Endodermal cell (in vitro differentiated cells): Measurements from ENCODE around the gene UPP2. TPM values are rescaled to one million over a fixed set of nuclear protein-coding genes. Genes with fewer than 3 reads are reported as not detected.

Experiments
- DNase-seq: peaks from one replicate; pipeline ENCODE4 v3.0.0-alpha.2; 2017
- H3K27ac ChIP-seq: 2 replicates; pipeline ENCODE4 v1.5.1; 2013; ENCODE audit warnings: mild to moderate bottlenecking, low read depth, low read length, moderate library complexity
- H3K27me3 ChIP-seq: 2 replicates; pipeline ENCODE4 v1.6.1; 2013; ENCODE audit warnings: mild to moderate bottlenecking, low read length, moderate library complexity; ENCODE audit not compliant: insufficient read depth, control insufficient read depth, poor library complexity, severe bottlenecking
- H3K36me3 ChIP-seq: 2 replicates; pipeline ENCODE4 v1.7.0; 2013; ENCODE audit warnings: mild to moderate bottlenecking, low read length, moderate library complexity; ENCODE audit not compliant: control insufficient read depth, insufficient read depth
- H3K4me1 ChIP-seq: one replicate; pipeline ENCODE4 v1.7.0; 2013; ENCODE audit warnings: low read length; ENCODE audit not compliant: control insufficient read depth, insufficient read depth
- H3K4me3 ChIP-seq: 2 replicates; pipeline ENCODE4 v1.5.1; 2013; ENCODE audit warnings: mild to moderate bottlenecking, low read length, moderate library complexity
- H3K9ac ChIP-seq: 2 replicates; pipeline ENCODE4 v1.6.1; 2013; ENCODE audit warnings: mild to moderate bottlenecking, low read length, moderate library complexity; ENCODE audit not compliant: poor library complexity, severe bottlenecking; ENCODE audit errors: extremely low read depth
- H3K9me3 ChIP-seq: 2 replicates; pipeline ENCODE4 v1.6.1; 2013; ENCODE audit warnings: mild to moderate bottlenecking, low read length, moderate library complexity; ENCODE audit not compliant: control insufficient read depth
- H3K27ac Mint-ChIP-seq: 2 replicates; pipeline ENCODE4 v1.8.0; 2020; ENCODE audit warnings: mixed read lengths
- H3K27me3 Mint-ChIP-seq: 2 replicates; pipeline ENCODE4 v1.8.0; 2021; ENCODE audit warnings: mild to moderate bottlenecking, mixed read lengths; ENCODE audit not compliant: insufficient read depth
- H3K36me3 Mint-ChIP-seq: 2 replicates; pipeline ENCODE4 v1.8.0; 2020; ENCODE audit warnings: low read depth, mixed read lengths
- H3K4me1 Mint-ChIP-seq: 2 replicates; pipeline ENCODE4 v1.8.0; 2020; ENCODE audit warnings: mixed read lengths
- H3K4me3 Mint-ChIP-seq: 2 replicates; pipeline ENCODE4 v1.8.0; 2020; ENCODE audit warnings: mild to moderate bottlenecking, moderate library complexity, mixed read lengths
- H3K9me3 Mint-ChIP-seq: 2 replicates; pipeline ENCODE4 v1.8.0; 2020; ENCODE audit warnings: mild to moderate bottlenecking, mixed read lengths
- WGBS, 2 experiments: methylation state at CpG; one replicate each; pipeline versions ENCODE4 v1.1.5 to v1.1.7; 2013; ENCODE audit warnings: missing lambda C conversion rate in 2 of 2, mixed read lengths in 1 of 2; ENCODE audit not compliant: insufficient coverage in 1 of 2, insufficient read length in 1 of 2; 5-methylcytosine and 5-hydroxymethylcytosine counted together
- total RNA-seq, 2 donors: library from RNA; stranded (reverse); fragmentation: NEBNext Ultra II Directional in 1 of 2; extraction: Animal tissue kit (Norgen Biotek cat#: 25700) in 1 of 2; gene quantifications; 2 replicates in 1 of 2; 3 replicates in 1 of 2; pipeline ENCODE4 v1.2.1, GENCODE V29; 2021
- TF ChIP-seq, protein P1 (sequence below): fragments of 200-600 bp; sonication (generic); conservative IDR thresholded peaks from 2 replicates; pipeline ENCODE4 v1.5.0; 2021; ENCODE audit warnings: antibody characterized with exemption, mild to moderate bottlenecking

The UPP2 gene
- total RNA-seq, 2 donors from 2014 or later, result not detected

DNA sequence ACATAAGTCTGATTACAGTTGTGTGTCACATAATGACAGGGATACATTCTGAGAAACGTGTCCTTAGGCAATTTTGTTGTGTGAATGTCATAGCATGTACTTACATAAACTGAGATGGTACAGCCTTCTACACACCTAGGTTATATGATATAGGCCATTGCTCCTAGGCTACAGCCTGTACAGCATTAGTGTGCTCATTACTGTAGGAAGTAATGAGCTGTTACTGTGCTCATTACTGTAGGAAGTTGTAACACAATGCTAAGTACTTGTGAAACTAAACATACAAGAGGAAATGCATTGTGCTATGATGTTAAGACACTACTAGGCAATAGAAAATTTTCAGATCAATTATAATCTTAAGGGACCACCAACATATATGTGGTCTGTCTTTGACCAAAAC, 72.8 kb downstream of the UPP2 start:
- H3K4me1 ChIP-seq, result no peaks in the 10 kb centered on the region
- TF ChIP-seq, protein P1, sequence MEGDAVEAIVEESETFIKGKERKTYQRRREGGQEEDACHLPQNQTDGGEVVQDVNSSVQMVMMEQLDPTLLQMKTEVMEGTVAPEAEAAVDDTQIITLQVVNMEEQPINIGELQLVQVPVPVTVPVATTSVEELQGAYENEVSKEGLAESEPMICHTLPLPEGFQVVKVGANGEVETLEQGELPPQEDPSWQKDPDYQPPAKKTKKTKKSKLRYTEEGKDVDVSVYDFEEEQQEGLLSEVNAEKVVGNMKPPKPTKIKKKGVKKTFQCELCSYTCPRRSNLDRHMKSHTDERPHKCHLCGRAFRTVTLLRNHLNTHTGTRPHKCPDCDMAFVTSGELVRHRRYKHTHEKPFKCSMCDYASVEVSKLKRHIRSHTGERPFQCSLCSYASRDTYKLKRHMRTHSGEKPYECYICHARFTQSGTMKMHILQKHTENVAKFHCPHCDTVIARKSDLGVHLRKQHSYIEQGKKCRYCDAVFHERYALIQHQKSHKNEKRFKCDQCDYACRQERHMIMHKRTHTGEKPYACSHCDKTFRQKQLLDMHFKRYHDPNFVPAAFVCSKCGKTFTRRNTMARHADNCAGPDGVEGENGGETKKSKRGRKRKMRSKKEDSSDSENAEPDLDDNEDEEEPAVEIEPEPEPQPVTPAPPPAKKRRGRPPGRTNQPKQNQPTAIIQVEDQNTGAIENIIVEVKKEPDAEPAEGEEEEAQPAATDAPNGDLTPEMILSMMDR, result no peak
- Mint-ChIP-seq H3K4me1 (no peaks in the 10 kb centered on the region), H3K9me3 (no peaks in the 10 kb centered on the region), H3K27ac (no peak overlapping the region), H3K27me3 (no peaks in the 10 kb centered on the region), H3K36me3 (no peaks in the 10 kb centered on the region), H3K4me3 (no peak overlapping the region)
- H3K27me3 ChIP-seq, result no peaks in the 10 kb centered on the region
- DNase-seq, result no peak
- H3K27ac ChIP-seq, result no peak overlapping the region
- H3K4me3 ChIP-seq, result no peak overlapping the region
- H3K36me3 ChIP-seq, result no peaks in the 10 kb centered on the region
- H3K9ac ChIP-seq, result no peak overlapping the region
- 91 to 92% methylated on average over 1 of the region's 1 CpG for WGBS, 2 experiments
- no peaks in the 10 kb centered on the region for H3K9me3 ChIP-seq

DNA sequence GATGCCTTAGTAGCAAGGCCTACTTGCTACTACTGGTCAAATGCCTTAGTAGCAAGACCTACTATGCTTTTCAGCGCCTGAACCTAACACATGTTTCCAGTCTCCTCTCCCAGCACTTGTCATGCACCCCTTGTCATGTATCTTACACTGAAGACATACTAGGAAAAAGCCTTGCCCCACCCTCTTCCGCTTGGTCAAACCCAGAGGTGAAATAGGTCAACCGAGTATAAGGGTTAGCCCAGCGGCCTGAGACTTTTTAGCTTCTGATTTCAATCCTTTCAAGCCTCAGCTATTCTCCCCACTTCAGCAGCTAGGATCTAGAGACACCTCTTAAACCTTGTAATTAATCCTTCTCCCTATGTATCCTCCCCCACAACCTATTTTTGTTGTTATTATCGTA, 73.3 kb downstream of the UPP2 start:
- H3K4me1 Mint-ChIP-seq, result no peaks in the 10 kb centered on the region
- TF ChIP-seq, protein P1, result no peak
- no peaks in the 10 kb centered on the region for H3K27me3 Mint-ChIP-seq
- H3K36me3 Mint-ChIP-seq, result no peaks in the 10 kb centered on the region
- Histone ChIP-seq H3K9ac (no peak overlapping the region), H3K9me3 (no peaks in the 10 kb centered on the region), H3K36me3 (no peaks in the 10 kb centered on the region), H3K27ac (no peak overlapping the region), H3K27me3 (no peaks in the 10 kb centered on the region), H3K4me3 (no peak overlapping the region), H3K4me1 (no peaks in the 10 kb centered on the region)
- H3K4me3 Mint-ChIP-seq, result no peak overlapping the region
- H3K9me3 Mint-ChIP-seq, result no peaks in the 10 kb centered on the region
- no peak for DNase-seq
- WGBS, 2 experiments, result 87 to 94% methylated on average over 4 to 5 of the region's 5 CpGs
- H3K27ac Mint-ChIP-seq, result no peak overlapping the region

DNA sequence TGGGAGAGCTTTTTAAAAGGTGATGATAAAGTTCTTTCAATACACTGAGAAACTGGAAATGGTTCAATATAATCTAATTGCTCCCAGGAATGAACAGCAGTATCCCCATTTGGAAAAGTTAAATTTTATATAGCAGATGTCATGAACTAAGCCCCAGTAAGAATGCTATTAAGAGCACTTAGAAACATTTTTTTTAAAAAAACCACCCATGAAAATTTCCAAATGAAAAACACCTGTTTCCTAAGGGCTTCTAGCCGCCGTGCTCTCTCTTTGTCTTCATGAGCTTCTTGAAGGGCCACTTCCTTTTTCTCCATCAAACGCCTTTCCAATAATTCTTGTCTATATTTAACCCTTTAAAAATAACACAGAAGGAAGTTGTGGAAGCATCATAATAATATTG, 77.0 kb downstream of the UPP2 start:
- H3K4me3 Mint-ChIP-seq, result no peak overlapping the region
- no peak for DNase-seq
- H3K9me3 Mint-ChIP-seq, result no peaks in the 10 kb centered on the region
- H3K27me3 Mint-ChIP-seq, result no peaks in the 10 kb centered on the region
- no peak overlapping the region for H3K27ac ChIP-seq
- no peak overlapping the region for H3K27ac Mint-ChIP-seq
- H3K9me3 ChIP-seq, result no peaks in the 10 kb centered on the region
- no peaks in the 10 kb centered on the region for H3K4me1 ChIP-seq
- H3K4me3 ChIP-seq, result no peak overlapping the region
- H3K27me3 ChIP-seq, result no peaks in the 10 kb centered on the region
- TF ChIP-seq, protein P1, result no peak
- peaks cover 3% of the 10 kb centered on the region for H3K4me1 Mint-ChIP-seq
- no peaks in the 10 kb centered on the region for H3K36me3 ChIP-seq
- H3K36me3 Mint-ChIP-seq, result no peaks in the 10 kb centered on the region
- WGBS, 2 experiments, result 94 to 95% methylated on average over 2 to 3 of the region's 3 CpGs
- no peak overlapping the region for H3K9ac ChIP-seq
